ENCODE data around the gene PAIP1.
"Not testable (repeated sequence)": the region's sequence is repeated elsewhere in the genome, so short reads cannot be mapped to it uniquely, and the experiment has no call there.

PAIP1 gene

GRCh38 chr5:43514816-43515677 lies 41.8 kb downstream of the PAIP1 start, which contains the start of gene C5orf34:
Gene C5orf34 (minus strand): TSS chr5:43515148. CDS start chr5:43509339, 5,809 bp downstream.
- no peak for FAIRE-seq

GRCh38 chr5:43514471-43514815 lies 42.4 kb downstream of the PAIP1 start:
- no peak for FAIRE-seq

- no peak for FAIRE-seq
Measured at GRCh38 chr5:43514025-43514424, 42.9 kb downstream of the PAIP1 start.

- FAIRE-seq, result not testable (repeated sequence)
Measured at GRCh38 chr5:43511062-43511461, 45.8 kb downstream of the PAIP1 start.

GRCh38 chr5:43498581-43498980 lies 58.3 kb downstream of the PAIP1 start:
- no peak for FAIRE-seq

GRCh38 chr5:43497311-43498104 lies 59.4 kb downstream of the PAIP1 start:
- FAIRE-seq, result no peak

GRCh38 chr5:43491326-43491725 lies 65.6 kb downstream of the PAIP1 start:
- no peak for FAIRE-seq

GRCh38 chr5:43486353-43486752 lies 70.5 kb downstream of the PAIP1 start:
- FAIRE-seq, result no peak

- no peak for FAIRE-seq
Measured at GRCh38 chr5:43485406-43485805, 71.5 kb downstream of the PAIP1 start.

- no peak for FAIRE-seq
Measured at GRCh38 chr5:43484106-43484849, 72.6 kb downstream of the PAIP1 start.

GRCh38 chr5:43483298-43484105 lies 73.4 kb downstream of the PAIP1 start, which contains the start of gene TMEM267:
Gene TMEM267 (minus strand): TSS chr5:43483865. CDS start chr5:43453969, 29,896 bp downstream.
- FAIRE-seq, result no peak

- no peak for FAIRE-seq
Measured at GRCh38 chr5:43482490-43483297, 74.2 kb downstream of the PAIP1 start.

All from colon (tissue), 2 donors.